Measurements from ENCODE around the gene PNPLA7. TPM values are rescaled to one million over a fixed set of nuclear protein-coding genes. Genes with fewer than 3 reads are reported as not detected.

Gene PNPLA7
- total and polyA plus RNA-seq, 2 of the 8 experiments (the other 6 are each of a cell fraction or from before 2014, with no cell fraction given), result 0.35 to 0.47 TPM

DNA sequence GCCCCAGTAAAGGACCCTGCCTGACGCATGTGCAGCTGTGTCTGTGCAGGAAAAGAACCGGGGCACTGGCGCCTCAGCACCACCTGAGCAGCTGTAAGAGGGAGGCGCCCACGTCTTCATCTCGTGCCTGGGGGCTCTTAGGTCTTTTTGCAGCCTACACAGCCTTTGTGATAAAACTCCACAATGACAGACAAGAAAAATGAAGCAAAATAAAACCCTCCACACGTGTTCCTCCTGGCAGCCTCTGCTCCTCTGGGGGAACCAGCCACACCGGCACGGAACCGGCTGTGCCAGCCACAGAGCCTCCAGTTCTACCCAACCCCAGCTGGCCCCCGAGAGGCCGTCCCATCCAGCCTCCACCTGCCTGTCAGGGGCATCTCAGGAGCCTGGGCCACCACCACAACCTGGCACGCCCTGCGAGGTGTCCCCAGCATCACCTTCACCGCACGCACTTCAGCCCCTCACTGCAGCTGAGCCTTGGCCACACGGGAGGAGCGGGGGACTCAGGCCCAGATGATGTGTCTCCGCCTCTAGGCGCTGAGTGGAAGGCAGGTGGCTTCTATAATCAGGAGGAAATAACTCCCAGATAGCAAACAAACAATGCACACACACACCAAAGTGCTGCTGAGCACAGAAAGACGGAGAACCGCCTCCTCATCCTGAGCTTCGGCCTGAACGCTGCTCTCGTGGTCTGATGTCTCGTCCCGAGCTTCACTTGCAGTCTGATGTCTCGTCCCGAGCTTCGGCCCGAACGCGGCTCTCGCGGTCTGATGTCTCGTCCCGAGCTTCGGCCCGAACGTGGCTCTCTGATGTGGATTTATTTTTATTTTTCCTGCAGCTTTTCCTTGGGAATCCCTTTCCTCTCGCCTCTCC, 62.5 kb downstream of the PNPLA7 start:
- Histone ChIP-seq H3K27me3 (replicated peaks in 1 of 4; ENCODE audit: control insufficient read depth in 3 of 4, extremely low read depth in 1 of 4, insufficient read depth in 3 of 4, low read length in 3 of 4) (no peaks in the 10 kb centered on the region; a peak in 1 of 7 replicates), H4K5ac (ENCODE audit: insufficient read length, low read depth, low read length) (no peak overlapping the region), H3K56ac (replicated peaks; ENCODE audit: insufficient read length, low read depth, low read length) (no peak overlapping the region), H4K91ac (replicated peaks; ENCODE audit: insufficient read length, low read length) (no peak overlapping the region), H3K4me3 (ENCODE audit: extremely low read depth in 1 of 4, insufficient read depth in 2 of 4, low read depth in 3 of 4, low read length in 4 of 4) (no peak overlapping the region), H3K18ac (ENCODE audit: extremely low read depth, low read length) (no peak overlapping the region), H3K14ac (ENCODE audit: insufficient read length) (no peak overlapping the region), H3K27ac (ENCODE audit: low read depth, low read length) (no peak overlapping the region), H3K4me2 (ENCODE audit: insufficient read depth in 1 of 2, low read depth in 2 of 2, low read length in 2 of 2) (no peak overlapping the region), H2BK120ac (replicated peaks; ENCODE audit: low read depth, low read length) (no peak overlapping the region), H3K4ac (replicated peaks; ENCODE audit: insufficient read length, low read depth, low read length) (peak overlapping the region; percentile 67), H2BK20ac (ENCODE audit: low read length) (no peak overlapping the region), H4K20me1 (replicated peaks in 1 of 2; ENCODE audit: control insufficient read depth in 1 of 2, insufficient read depth in 2 of 2, low read length in 2 of 2) (peaks cover 0 to 3% of the 10 kb centered on the region in 2 experiments), H3K9ac (replicated peaks in 1 of 4; ENCODE audit: extremely low read depth in 1 of 4, low read depth in 3 of 4, low read length in 3 of 4) (no peak overlapping the region; a peak in 2 of 7 replicates), H2BK5ac (ENCODE audit: low read depth, low read length) (no peak overlapping the region), H2BK12ac (ENCODE audit: low read depth, low read length) (no peak overlapping the region), H2AFZ (ENCODE audit: low read length) (no peak overlapping the region), H3K79me1 (ENCODE audit: low read depth, low read length) (no peaks in the 10 kb centered on the region), H2BK15ac (ENCODE audit: low read length) (no peak overlapping the region), H3K23ac (ENCODE audit: insufficient read length) (no peak overlapping the region), H3K9me3 (ENCODE audit: insufficient read depth in 2 of 2, low read depth in 1 of 2, low read length in 1 of 2) (no peaks in the 10 kb centered on the region), H4K8ac (ENCODE audit: extremely low read depth, insufficient read depth, low read length) (no peak overlapping the region), H3K79me2 (ENCODE audit: control insufficient read depth in 1 of 2, insufficient read depth in 2 of 2, low read length in 2 of 2) (no peaks in the 10 kb centered on the region), H3K36me3 (ENCODE audit: control insufficient read depth in 2 of 4, insufficient read depth in 4 of 4, low read length in 3 of 4) (no peaks in the 10 kb centered on the region), H3K23me2 (ENCODE audit: low read depth, low read length) (no peaks in the 10 kb centered on the region), H2AK5ac (ENCODE audit: low read depth, low read length) (no peak overlapping the region), H3K4me1 (replicated peaks in 1 of 4; ENCODE audit: control insufficient read depth in 3 of 4, insufficient read depth in 4 of 4, low read length in 3 of 4) (no peaks in the 10 kb centered on the region)
- ChIA-PET POLR2A (ENCODE audit: partially characterized antibody) (interaction anchor here (1.6 kb wide), 1 partner anchor 9 kb away, joined by 3 read pairs; no protein-coding TSS in a partner anchor), CTCF (ENCODE audit: partially characterized antibody) (interaction anchor here (0.9 to 1.4 kb wide), 4 partner anchors 12 to 31 kb away, joined by 3 to 7 read pairs (median 3); no protein-coding TSS in a partner anchor)
- DNase-seq (ENCODE audit: low read depth in 1 of 2, low spot score in 2 of 2), result no peak
- no peak for TF ChIP-seq RNF2 (IDR thresholded peaks at IDR 0.05; ENCODE audit: borderline replicate concordance, low read depth, low read length, missing control alignments, poor library complexity, severe bottlenecking)
- whole genome bisulfite sequencing, 2 experiments (ENCODE audit: extremely low coverage in 1 of 2, insufficient coverage in 1 of 2, insufficient read length in 1 of 2, insufficient replicate concordance in 2 of 2, low coverage in 1 of 2, low lambda C conversion rate in 2 of 2, missing lambda C conversion rate in 1 of 2), result 94% methylated on average over 41 of the region's 41 CpGs; no CpG with 5 or more reads in 1 of the 2 experiments
- FAIRE-seq, result no peak

Measured in H1 (cell line).